ENCODE results near the gene C1RL. TPM values are rescaled to one million over a fixed set of nuclear protein-coding genes. Genes with fewer than 3 reads are reported as not detected.

The C1RL gene
- total RNA-seq, 1 experiment from 2014 or later, result 17.7 TPM

- TF ChIP-seq ZNF232 (CRISPR knock-in tag; IDR thresholded peaks at IDR 0.05), result no peak
Observed at GRCh38 chr12:7139200-7139599, 30.2 kb upstream of the C1RL start (continued).

GRCh38 chr12:7137908-7138307 is 28.9 kb upstream of the C1RL start:
- no peaks in the 10 kb centered on the region for H3K4me1 Mint-ChIP-seq
- ATAC-seq (no peak), DNase-seq (ENCODE audit: low spot score) (no peak)
- no peaks in the 10 kb centered on the region; the same call in 1 of the 2 replicates for H3K27me3 Mint-ChIP-seq (ENCODE audit: low read depth)
- ChIA-PET CTCF (no interaction called here), POLR2A (no interaction called here)
- H3K36me3 Mint-ChIP-seq, result peaks cover 21% of the 10 kb centered on the region
- H3K27ac Mint-ChIP-seq, result no peak overlapping the region
- H3K4me3 Mint-ChIP-seq, result no peak overlapping the region
- H3K9me3 Mint-ChIP-seq, result no peaks in the 10 kb centered on the region
- TF ChIP-seq RELA (CRISPR knock-in tag; IDR thresholded peaks at IDR 0.05; ENCODE audit: borderline replicate concordance) (no peak), ZBTB43 (CRISPR knock-in tag; IDR thresholded peaks at IDR 0.05) (no peak), TCF7 (CRISPR knock-in tag; IDR thresholded peaks at IDR 0.05; ENCODE audit: low read depth) (no peak), EMX1 (CRISPR knock-in tag; IDR thresholded peaks at IDR 0.05) (no peak), JUN (CRISPR knock-in tag; IDR thresholded peaks at IDR 0.05) (no peak), AFF4 (CRISPR knock-in tag; IDR thresholded peaks at IDR 0.05; ENCODE audit: borderline replicate concordance) (no peak), SOX15 (CRISPR knock-in tag; IDR thresholded peaks at IDR 0.05) (no peak), AR (CRISPR knock-in tag; IDR thresholded peaks at IDR 0.05) (no peak), ZNF121 (CRISPR knock-in tag; IDR thresholded peaks at IDR 0.05) (no peak), ARID4B (CRISPR knock-in tag; IDR thresholded peaks at IDR 0.05; ENCODE audit: borderline replicate concordance) (no peak), PREB (CRISPR knock-in tag; IDR thresholded peaks at IDR 0.05; ENCODE audit: borderline replicate concordance) (no peak), TEAD4 (CRISPR knock-in tag; IDR thresholded peaks at IDR 0.05) (no peak), ELF4 (CRISPR knock-in tag; IDR thresholded peaks at IDR 0.05; ENCODE audit: low read depth) (no peak)

All from WTC11 (cell line).